ENCODE data around the gene FCRL3. TPM values are rescaled to one million over a fixed set of nuclear protein-coding genes. Genes with fewer than 3 reads are reported as not detected.

The FCRL3 gene, protein sequence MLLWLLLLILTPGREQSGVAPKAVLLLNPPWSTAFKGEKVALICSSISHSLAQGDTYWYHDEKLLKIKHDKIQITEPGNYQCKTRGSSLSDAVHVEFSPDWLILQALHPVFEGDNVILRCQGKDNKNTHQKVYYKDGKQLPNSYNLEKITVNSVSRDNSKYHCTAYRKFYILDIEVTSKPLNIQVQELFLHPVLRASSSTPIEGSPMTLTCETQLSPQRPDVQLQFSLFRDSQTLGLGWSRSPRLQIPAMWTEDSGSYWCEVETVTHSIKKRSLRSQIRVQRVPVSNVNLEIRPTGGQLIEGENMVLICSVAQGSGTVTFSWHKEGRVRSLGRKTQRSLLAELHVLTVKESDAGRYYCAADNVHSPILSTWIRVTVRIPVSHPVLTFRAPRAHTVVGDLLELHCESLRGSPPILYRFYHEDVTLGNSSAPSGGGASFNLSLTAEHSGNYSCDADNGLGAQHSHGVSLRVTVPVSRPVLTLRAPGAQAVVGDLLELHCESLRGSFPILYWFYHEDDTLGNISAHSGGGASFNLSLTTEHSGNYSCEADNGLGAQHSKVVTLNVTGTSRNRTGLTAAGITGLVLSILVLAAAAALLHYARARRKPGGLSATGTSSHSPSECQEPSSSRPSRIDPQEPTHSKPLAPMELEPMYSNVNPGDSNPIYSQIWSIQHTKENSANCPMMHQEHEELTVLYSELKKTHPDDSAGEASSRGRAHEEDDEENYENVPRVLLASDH
- total RNA-seq (2021) (not detected in 3 replicates), Bru-seq, nascent RNA (not detected)
- long read RNA-seq, experiment 1, result 0 reads
- long read RNA-seq, experiment 2, result 0 reads
- long read RNA-seq, experiment 3, result 0 reads

GRCh38 chr1:157700732-157701131 is at the start of gene FCRL3:
FCRL3 (minus strand) TSS chr1:157700769; CDS start chr1:157700489, 280 bp downstream.
- Mint-ChIP-seq H3K27me3 (ENCODE audit: low read depth) (peaks cover 3% of the 10 kb centered on the region), H3K27ac (no peak within 1 kb of the TSS), H3K4me3 (no peak within 1 kb of the TSS), H3K9me3 (no peaks in the 10 kb centered on the region), H3K4me1 (peaks cover 20% of the 10 kb centered on the region), H3K36me3 (no peaks in the 10 kb centered on the region)
- ChIA-PET POLR2A (no interaction called here), CTCF (no interaction called here)
- DNase-seq (ENCODE audit: low spot score), result no peak
- no peak for ATAC-seq
- TF ChIP-seq NR3C1 (CRISPR knock-in tag; conservative IDR thresholded peaks at IDR 0.05; ENCODE audit: low read depth) (no peak), ATF2 (CRISPR knock-in tag; IDR thresholded peaks at IDR 0.05; ENCODE audit: borderline replicate concordance, low read depth) (no peak)

DNA sequence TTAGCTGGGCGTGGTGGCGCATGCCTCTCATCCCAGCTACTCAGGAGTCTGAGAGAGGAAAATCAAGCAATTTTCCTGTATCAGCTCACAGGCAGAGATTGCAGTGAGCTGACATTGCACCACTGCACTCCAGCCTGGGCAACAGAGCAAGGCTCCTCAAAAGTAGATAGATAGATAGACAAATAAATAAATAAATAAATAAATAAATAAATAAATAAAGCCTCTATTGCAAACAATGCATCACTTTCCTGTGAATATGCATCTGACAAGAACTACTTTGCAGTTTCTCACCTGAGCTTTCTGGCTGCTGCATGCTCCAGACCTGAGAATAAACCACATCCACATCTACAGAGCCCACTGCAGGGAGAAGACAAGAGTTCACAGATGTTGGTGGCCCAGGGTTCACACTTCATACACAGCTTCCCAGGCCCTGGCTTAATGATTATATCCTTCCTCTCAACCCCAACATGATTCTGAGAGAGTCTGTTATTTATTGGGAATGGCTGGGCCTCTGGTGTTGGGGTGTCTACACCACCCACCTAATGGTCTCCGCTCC is 47.8 kb upstream of the FCRL3 start:
- ATAC-seq, result no peak
- TF ChIP-seq ZNF425 (CRISPR knock-in tag; conservative IDR thresholded peaks at IDR 0.05), result no peak
- no peak for TF ChIP-seq ZNF396 (CRISPR knock-in tag; IDR thresholded peaks at IDR 0.05; ENCODE audit: borderline replicate concordance)
- no peak for TF ChIP-seq GABPB1 (CRISPR knock-in tag; IDR thresholded peaks at IDR 0.05)
- TF ChIP-seq ZSCAN18 (CRISPR knock-in tag; IDR thresholded peaks at IDR 0.05), result no peak
- no peak for TF ChIP-seq TCF7 (CRISPR knock-in tag; IDR thresholded peaks at IDR 0.05; ENCODE audit: low read depth)
- no peak for TF ChIP-seq USF1 (CRISPR knock-in tag; IDR thresholded peaks at IDR 0.05)
- no peak for TF ChIP-seq KAT7 (CRISPR knock-in tag; IDR thresholded peaks at IDR 0.05; ENCODE audit: borderline replicate concordance)
- TF ChIP-seq AFF4 (CRISPR knock-in tag; IDR thresholded peaks at IDR 0.05; ENCODE audit: borderline replicate concordance), result no peak
- no peak for TF ChIP-seq CREM (CRISPR knock-in tag; IDR thresholded peaks at IDR 0.05)
- no peak for TF ChIP-seq ETV6 (CRISPR knock-in tag; IDR thresholded peaks at IDR 0.05)
- TF ChIP-seq, protein P1, sequence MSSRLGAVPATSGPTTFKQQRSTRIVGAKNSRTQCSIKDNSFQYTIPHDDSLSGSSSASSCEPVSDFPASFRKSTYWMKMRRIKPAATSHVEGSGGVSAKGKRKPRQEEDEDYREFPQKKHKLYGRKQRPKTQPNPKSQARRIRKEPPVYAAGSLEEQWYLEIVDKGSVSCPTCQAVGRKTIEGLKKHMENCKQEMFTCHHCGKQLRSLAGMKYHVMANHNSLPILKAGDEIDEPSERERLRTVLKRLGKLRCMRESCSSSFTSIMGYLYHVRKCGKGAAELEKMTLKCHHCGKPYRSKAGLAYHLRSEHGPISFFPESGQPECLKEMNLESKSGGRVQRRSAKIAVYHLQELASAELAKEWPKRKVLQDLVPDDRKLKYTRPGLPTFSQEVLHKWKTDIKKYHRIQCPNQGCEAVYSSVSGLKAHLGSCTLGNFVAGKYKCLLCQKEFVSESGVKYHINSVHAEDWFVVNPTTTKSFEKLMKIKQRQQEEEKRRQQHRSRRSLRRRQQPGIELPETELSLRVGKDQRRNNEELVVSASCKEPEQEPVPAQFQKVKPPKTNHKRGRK (CRISPR knock-in tag; IDR thresholded peaks at IDR 0.05; ENCODE audit: borderline replicate concordance), result no peak
- TF ChIP-seq SOX15 (CRISPR knock-in tag; IDR thresholded peaks at IDR 0.05), result no peak
- TF ChIP-seq ATF6 (CRISPR knock-in tag; IDR thresholded peaks at IDR 0.05), result no peak
- TF ChIP-seq SMAD4 (CRISPR knock-in tag; IDR thresholded peaks at IDR 0.05), result no peak
- no peak for TF ChIP-seq GTF2I (CRISPR knock-in tag; conservative IDR thresholded peaks at IDR 0.05)
- TF ChIP-seq PRRX2 (CRISPR knock-in tag; IDR thresholded peaks at IDR 0.05), result no peak

More for the DNA sequence above, 47.8 kb upstream of the FCRL3 start:
- peaks cover 21% of the 10 kb centered on the region for H3K4me1 Mint-ChIP-seq
- no peaks in the 10 kb centered on the region; the same call in 1 of the 2 replicates for H3K27me3 Mint-ChIP-seq (ENCODE audit: low read depth)
- CTCF ChIA-PET, result interaction anchor here (1.6 kb wide), 1 partner anchor 201 kb away, joined by 3 read pairs; no protein-coding TSS in a partner anchor
- no peaks in the 10 kb centered on the region for H3K9me3 Mint-ChIP-seq
- no peak for DNase-seq (ENCODE audit: low spot score)
- POLR2A ChIA-PET, result no interaction called here
- no peak overlapping the region for H3K27ac Mint-ChIP-seq
- H3K4me3 Mint-ChIP-seq, result no peak overlapping the region
- no peaks in the 10 kb centered on the region for H3K36me3 Mint-ChIP-seq

Data from WTC11 (cell line).